D721Med (cell line): ENCODE data around the gene ASPDH.

Source experiments
- DNase-seq: peaks from one replicate; pipeline ENCODE4 v3.0.0; 2011; ENCODE audit warnings: low spot score; ENCODE audit not compliant: insufficient read length
- FAIRE-seq: peaks from 2 replicates; lab custom pipeline; 2011; peaks lifted over from hg19 to GRCh38; lab: Jason Lieb, UNC
- TF ChIP-seq, protein P1 (sequence below): IDR thresholded peaks from 2 replicates; pipeline ENCODE4 v1.5.1; 2012; ENCODE audit warnings: mild to moderate bottlenecking, control low read depth; ENCODE audit not compliant: insufficient read depth; ENCODE audit errors: missing control alignments

Gene ASPDH

DNA sequence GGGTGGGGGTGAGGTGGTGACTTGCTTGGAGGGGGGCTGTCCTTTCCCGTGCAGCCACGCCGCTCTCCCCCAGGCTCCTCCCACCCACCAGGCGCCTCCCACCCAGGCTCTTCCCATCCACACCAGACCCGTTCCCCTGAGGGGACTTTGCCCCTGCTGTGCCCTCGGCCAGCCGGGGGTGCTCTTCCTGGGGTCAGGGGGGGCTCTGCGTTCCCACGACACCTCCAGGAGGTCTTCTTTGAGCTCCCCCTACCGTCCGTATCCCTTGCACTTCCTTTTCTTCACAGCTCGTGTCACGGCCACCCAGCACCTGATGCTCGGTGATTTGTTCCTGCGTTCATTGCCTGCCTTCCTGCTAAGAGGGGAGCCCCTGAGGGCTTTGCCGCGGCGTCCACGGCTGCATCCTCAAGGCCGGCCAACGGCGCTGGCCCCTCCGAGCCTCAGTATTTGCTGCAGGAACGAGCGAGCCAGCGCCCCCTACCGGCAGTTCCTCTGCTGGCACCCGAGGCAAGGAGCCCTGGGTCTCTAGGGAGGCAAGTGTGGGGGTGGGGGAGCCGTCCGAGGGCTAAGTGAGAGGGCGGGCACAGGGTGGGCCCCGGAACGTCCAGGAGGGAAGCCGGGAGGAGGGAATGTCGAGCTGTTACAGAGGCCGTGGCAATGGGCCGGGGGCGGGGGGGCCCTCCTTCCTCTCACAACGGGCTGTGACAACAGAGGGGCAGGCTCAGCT is 42.7 kb upstream of the ASPDH start:
- no peak for FAIRE-seq
- TF ChIP-seq, protein P1, sequence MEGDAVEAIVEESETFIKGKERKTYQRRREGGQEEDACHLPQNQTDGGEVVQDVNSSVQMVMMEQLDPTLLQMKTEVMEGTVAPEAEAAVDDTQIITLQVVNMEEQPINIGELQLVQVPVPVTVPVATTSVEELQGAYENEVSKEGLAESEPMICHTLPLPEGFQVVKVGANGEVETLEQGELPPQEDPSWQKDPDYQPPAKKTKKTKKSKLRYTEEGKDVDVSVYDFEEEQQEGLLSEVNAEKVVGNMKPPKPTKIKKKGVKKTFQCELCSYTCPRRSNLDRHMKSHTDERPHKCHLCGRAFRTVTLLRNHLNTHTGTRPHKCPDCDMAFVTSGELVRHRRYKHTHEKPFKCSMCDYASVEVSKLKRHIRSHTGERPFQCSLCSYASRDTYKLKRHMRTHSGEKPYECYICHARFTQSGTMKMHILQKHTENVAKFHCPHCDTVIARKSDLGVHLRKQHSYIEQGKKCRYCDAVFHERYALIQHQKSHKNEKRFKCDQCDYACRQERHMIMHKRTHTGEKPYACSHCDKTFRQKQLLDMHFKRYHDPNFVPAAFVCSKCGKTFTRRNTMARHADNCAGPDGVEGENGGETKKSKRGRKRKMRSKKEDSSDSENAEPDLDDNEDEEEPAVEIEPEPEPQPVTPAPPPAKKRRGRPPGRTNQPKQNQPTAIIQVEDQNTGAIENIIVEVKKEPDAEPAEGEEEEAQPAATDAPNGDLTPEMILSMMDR: peak; percentile 59

GRCh38 chr19:50555450-50556281 is 42.0 kb upstream of the ASPDH start:
- DNase-seq: no peak
- FAIRE-seq: no peak

More for the DNA sequence above, 42.7 kb upstream of the ASPDH start:
- peak; percentile 96 for DNase-seq

GRCh38 chr19:50555033-50555432 is 41.3 kb upstream of the ASPDH start:
- no peak for FAIRE-seq
- TF ChIP-seq, protein P1: no peak

More at GRCh38 chr19:50555450-50556281, 42.0 kb upstream of the ASPDH start:
- TF ChIP-seq, protein P1: no peak

DNA sequence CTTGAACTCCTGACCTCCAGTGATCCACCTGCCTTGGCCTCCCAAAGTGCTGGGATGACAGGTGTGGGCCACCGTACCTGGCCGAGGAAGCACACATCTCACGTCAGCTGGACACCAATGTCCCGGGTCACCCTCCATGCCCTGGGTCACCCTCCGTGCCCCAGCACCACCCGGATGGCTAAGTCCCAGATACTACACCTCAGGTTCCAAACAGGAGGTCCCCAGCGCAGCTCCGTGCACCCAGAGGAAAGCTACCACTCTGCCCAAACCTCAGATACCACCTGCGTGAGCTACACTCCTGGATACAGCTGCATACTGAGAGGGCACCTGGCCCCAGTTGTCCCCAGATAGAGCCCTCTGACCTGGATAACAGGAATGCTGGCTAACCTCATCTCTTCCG is 40.5 kb upstream of the ASPDH start:
- no peak for DNase-seq
- TF ChIP-seq, protein P1: no peak
- no peak for FAIRE-seq

More at GRCh38 chr19:50555033-50555432, 41.3 kb upstream of the ASPDH start:
- DNase-seq: no peak

DNA sequence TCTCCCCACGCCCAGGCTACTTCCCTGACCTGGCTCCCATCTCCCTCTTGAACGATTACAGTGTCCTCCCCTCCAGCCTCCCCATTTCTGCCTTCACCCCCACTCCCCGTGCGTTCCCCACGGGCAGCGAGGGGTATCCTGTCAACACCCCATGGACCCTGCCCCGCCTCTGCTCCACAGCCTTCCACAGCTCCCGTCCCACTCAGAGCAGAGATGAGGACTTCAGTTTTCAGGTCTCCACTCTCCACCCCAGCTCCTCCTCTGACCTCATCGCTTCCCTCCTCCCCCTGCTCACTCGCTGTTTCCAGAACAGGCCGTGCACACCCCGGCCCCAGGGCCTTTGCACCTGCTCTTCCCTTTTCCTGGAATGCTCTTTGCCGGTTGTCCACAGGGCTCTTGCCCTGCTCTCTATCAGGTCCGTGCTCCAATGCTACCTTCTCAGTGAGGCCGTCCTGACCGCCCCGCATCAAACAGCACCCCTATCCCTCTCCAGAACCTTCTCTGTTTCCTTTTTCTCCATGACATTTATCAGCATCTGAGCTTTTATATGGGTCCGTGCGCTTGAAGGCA is 39.5 kb upstream of the ASPDH start:
- DNase-seq: no peak
- no peak for FAIRE-seq
- TF ChIP-seq, protein P1: no peak

GRCh38 chr19:50552540-50552939 is 38.8 kb upstream of the ASPDH start:
- FAIRE-seq: no peak
- DNase-seq: no peak
- TF ChIP-seq, protein P1: no peak
